Lower leg skin (tissue), 4 donors: ENCODE measurements around the gene TGFBR3. TPM values are rescaled to one million over a fixed set of nuclear protein-coding genes. Genes with fewer than 3 reads are reported as not detected.

Experiments used
- DNase-seq, 2 donors: peaks; one replicate each; pipeline ENCODE4 v3.0.0-alpha.2; 2019; ENCODE audit warnings: low spot score in 2 of 2
- H3K4me3 ChIP-seq: fragments of 200-600 bp; sonication (generic); 2 replicates; pipeline ENCODE4 v1.5.1; 2017; ENCODE audit warnings: mild to moderate bottlenecking, low read depth; ENCODE audit not compliant: poor library complexity, severe bottlenecking
- CTCF ChIP-seq, 3 donors: fragments of 450-650 bp; IDR thresholded peaks; one replicate each; pipeline ENCODE4 v1.5.1; 2016; ENCODE audit warnings: antibody characterized with exemption in 3 of 3, mild to moderate bottlenecking in 3 of 3, moderate library complexity in 2 of 3
- POLR2A ChIP-seq, 2 donors: fragments of 450-650 bp; IDR thresholded peaks; one replicate each; pipeline ENCODE4 v1.6.1; 2016 to 2017; ENCODE audit warnings: antibody characterized with exemption in 2 of 2, mild to moderate bottlenecking in 1 of 2, moderate library complexity in 1 of 2
- WGBS, 2 donors: methylation state at CpG; one replicate each; pipeline ENCODE4 v1.1.5; 2018; 5-methylcytosine and 5-hydroxymethylcytosine counted together
- intact Hi-C: fragments of 100-400 bp; cut with DNase I; formaldehyde crosslinking; loops from one replicate; pipeline ENCODE4 v1.15.0; 2023; ENCODE audit warnings: low total_unique reads
- total RNA-seq, 4 donors: library from RNA; depleted of rRNA; stranded (reverse); fragments of >200 nt; gene quantifications; one replicate each; pipeline ENCODE4 v1.1.0, GENCODE V29; 2016

The TGFBR3 gene
- total RNA-seq, 4 donors from 2014 or later = 79.4 to 134 (median 116) TPM

DNA sequence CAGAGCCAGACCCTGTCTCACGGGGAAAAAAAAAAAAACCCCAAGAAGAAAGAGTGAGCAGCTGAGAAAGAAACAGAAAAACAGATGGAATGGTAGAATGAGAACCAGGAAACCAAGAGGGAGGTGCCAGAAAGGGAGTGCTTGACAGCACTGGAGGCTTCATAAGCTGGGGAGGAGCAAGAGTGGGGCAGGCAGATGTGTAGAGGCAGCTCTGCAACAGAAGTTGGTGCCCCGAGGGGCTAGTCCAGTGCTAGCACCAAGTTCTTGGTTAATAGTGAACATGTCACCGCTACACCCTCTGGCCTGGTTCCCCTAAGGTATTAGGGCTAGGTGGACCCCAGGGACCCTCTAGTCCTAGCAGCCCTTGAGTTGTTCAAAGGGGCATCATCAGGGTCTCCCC lies 98.0 kb downstream of the TGFBR3 start:
- no peak overlapping the region for H3K4me3 ChIP-seq
- WGBS, 2 donors = 64 to 79% methylated on average over 3 of the region's 3 CpGs
- no peak for TF ChIP-seq POLR2A (IDR thresholded peaks at IDR 0.05)
- no peak for TF ChIP-seq CTCF (IDR thresholded peaks at IDR 0.05)
- intact Hi-C loops = no loop called here
- DNase-seq = no peak

DNA sequence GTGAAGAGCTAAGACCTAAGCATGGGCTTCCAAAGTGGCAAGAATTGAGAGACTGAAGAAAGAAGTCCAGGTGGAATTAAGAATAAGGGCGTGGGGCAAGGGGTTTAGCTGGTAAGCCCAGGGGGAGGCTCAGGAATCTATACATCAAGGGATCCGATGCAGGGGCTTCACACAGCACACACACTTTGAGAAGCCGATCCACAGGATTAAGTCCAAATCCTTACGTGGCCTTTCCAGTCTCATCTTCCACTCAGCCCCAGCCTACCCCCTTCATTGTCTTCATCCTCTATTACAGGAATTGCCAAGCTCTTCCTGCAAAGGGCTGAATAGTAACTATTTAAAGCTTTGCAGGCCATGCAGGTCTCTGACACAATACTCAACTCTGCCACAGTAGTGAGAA lies 101.3 kb downstream of the TGFBR3 start:
- WGBS, 2 donors = 83 to 90% methylated on average over 4 of the region's 4 CpGs
- no peak for DNase-seq
- intact Hi-C loops = no loop called here

GRCh38 chr1:91784191-91784590 lies 101.8 kb downstream of the TGFBR3 start:
- no peak overlapping the region for H3K4me3 ChIP-seq
- DNase-seq = no peak
- intact Hi-C loops = no loop called here
- 83 to 86% methylated on average over 3 of the region's 3 CpGs for WGBS, 2 donors
- TF ChIP-seq CTCF (IDR thresholded peaks at IDR 0.05) = no peak
- no peak for TF ChIP-seq POLR2A (IDR thresholded peaks at IDR 0.05)

More for the DNA sequence above, 101.3 kb downstream of the TGFBR3 start:
- TF ChIP-seq CTCF (IDR thresholded peaks at IDR 0.05) = no peak
- TF ChIP-seq POLR2A (IDR thresholded peaks at IDR 0.05) = no peak
- no peak overlapping the region for H3K4me3 ChIP-seq

DNA sequence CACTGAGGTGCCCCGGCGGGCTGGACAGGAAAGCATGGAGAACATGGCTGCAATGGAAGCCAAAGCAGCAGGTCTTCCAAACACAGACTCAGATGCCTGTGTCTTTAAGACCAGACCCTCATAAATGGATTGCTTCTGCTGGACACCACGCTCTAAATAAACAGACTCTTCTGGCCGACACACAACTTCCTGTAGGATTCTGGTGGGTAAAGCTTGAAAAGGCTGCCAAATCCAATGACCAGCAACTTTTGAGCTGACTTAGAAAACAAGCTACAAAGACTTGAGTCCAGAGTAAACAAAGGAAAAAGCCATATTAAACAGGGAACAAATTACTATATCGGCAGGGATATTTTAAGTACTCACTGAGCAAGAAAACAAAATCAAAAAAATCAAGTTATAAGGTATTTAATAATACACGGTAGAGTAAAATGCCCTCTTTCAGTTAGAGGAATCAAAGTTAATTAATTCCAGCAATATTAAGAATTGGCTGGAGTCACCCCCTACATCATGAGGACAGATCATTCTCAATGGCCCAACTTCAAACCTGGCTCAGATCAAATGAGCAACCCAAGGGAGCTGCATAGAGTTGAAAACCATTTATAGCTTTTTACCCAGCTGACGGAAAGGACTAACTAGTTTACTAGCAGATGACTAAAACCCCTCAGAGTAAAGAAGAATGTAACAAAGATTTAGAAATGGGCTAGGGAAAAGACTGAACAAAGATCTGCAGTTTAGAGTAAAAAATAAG lies 102.4 kb downstream of the TGFBR3 start:
- H3K4me3 ChIP-seq = no peak overlapping the region
- 61 to 69% methylated on average over 7 of the region's 7 CpGs for WGBS, 2 donors
- intact Hi-C loops = no loop called here
- DNase-seq = no peak
- no peak for TF ChIP-seq CTCF (IDR thresholded peaks at IDR 0.05)
- TF ChIP-seq POLR2A (IDR thresholded peaks at IDR 0.05) = no peak

DNA sequence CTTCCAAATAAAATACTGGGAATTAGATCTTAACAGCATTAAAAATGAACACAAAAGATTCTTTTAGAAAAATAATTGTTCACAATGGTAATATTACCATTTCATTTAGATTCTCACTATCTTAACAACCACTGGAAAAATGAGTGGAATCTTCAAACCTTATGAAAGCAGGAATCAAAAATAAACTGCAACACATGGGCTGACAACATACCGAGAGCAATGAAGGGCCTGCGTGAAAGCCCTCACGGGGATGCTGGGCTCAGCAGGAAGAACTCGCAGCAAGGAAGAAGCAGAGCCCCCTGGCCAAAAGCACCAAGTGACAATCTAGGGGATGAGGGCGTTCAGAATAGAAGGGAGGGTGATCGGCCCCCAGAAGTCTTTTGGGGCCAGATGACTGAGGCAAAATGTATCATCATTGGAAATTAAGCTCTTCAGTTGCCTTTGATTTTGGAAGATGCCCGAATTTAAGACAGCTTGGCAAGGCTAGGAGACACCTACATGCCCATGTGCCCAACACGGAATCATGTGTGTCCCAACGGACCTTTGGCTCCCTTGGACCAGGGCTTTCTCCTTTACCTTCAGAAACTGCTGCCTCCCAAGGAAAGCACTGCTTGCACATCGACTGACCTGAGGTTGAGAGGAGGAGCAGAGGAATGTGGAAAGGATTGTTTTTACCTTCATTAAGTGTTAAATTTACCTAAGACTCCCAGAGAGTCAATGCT lies 103.9 kb downstream of the TGFBR3 start:
- 62 to 81% methylated on average over 10 of the region's 10 CpGs for WGBS, 2 donors
- DNase-seq = no peak
- H3K4me3 ChIP-seq = no peak overlapping the region
- no peak for TF ChIP-seq POLR2A (IDR thresholded peaks at IDR 0.05)
- no peak for TF ChIP-seq CTCF (IDR thresholded peaks at IDR 0.05)
- intact Hi-C loops = no loop called here
